LNCAP (cell line): ENCODE results near the gene PTPRK.

Source experiments
- TF ChIP-seq, protein P1 (sequence below): fragments of 450-650 bp; IDR thresholded peaks from 2 replicates; pipeline ENCODE4 v1.5.1; 2017; ENCODE audit warnings: mild to moderate bottlenecking

PTPRK gene

DNA sequence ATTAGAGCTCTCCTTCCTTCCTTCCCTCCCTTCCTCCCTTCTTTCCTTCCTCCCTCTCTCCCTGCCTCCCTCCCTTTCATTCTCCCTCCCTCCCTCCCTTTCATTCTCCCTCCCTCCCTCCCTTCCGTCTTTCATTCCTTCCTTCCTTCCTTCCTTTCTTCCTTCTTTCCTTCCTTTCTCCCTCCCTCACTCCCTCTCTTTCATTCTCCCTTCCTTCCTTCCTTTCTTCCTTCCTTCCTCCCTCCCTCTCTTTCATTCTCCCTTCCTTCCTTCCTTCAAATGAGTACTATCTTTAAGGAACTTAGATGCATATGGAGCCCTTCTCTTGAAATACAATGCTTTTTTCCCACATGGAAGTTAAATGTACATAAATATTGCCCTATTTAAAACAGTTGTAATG lies 20.9 kb upstream of the PTPRK start:
- TF ChIP-seq, protein P1, sequence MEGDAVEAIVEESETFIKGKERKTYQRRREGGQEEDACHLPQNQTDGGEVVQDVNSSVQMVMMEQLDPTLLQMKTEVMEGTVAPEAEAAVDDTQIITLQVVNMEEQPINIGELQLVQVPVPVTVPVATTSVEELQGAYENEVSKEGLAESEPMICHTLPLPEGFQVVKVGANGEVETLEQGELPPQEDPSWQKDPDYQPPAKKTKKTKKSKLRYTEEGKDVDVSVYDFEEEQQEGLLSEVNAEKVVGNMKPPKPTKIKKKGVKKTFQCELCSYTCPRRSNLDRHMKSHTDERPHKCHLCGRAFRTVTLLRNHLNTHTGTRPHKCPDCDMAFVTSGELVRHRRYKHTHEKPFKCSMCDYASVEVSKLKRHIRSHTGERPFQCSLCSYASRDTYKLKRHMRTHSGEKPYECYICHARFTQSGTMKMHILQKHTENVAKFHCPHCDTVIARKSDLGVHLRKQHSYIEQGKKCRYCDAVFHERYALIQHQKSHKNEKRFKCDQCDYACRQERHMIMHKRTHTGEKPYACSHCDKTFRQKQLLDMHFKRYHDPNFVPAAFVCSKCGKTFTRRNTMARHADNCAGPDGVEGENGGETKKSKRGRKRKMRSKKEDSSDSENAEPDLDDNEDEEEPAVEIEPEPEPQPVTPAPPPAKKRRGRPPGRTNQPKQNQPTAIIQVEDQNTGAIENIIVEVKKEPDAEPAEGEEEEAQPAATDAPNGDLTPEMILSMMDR: no peak

DNA sequence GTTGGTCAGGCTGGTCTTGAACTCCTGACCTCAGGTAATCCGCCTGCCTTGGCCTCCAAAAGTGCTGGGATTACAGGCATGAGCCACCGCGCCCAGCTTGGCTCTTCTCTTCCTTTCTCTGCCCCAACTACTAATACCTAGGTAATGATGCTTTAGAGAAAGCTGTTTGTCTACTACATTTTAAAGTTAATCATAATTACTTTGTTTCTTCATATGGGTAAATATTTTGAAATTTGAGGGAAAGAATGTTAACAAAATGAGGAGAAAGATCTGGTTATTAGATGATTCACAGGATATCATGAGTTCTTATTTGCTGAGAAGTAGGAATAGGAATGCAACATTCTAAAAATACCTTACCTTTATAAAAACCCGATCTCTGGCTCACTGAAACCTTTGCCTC lies 18.4 kb upstream of the PTPRK start:
- TF ChIP-seq, protein P1: no peak

DNA sequence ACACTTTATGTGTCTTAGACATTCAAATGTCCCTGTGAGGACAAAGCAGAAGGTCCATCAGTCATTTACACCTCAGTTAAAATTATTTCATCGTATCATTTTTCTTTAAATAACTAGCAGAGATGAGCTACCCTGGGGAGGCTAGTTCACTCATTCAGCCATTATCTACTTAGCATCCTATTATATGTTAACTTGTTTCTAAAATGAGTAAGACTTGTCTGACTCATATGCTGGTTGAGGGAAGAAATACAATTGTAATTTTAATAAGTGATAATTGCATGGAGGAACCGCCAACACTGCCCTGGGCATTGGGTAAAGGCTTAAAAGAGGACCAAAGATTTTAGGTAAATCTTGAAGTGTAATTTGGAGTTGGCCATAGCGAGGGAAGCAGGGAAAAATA lies 12.4 kb upstream of the PTPRK start:
- TF ChIP-seq, protein P1: no peak

DNA sequence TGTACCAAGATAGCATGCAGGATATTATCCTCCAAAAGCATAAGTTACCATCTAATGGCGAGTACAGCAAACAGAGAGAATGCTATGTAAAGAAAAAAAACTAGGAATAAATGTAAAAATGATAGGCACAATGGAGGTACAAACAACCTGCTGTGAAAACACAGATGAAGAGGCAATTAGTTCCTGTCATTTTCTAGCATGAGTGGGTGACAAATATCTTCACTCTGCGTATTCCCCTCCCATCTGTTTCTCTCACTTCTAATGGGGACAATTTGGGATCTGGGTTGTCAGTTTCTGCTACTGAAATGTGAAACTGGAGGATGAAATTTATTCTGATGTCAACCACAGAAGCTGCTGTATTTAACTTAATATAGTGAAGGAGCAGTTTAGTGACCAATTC lies 11.7 kb upstream of the PTPRK start:
- TF ChIP-seq, protein P1: no peak

DNA sequence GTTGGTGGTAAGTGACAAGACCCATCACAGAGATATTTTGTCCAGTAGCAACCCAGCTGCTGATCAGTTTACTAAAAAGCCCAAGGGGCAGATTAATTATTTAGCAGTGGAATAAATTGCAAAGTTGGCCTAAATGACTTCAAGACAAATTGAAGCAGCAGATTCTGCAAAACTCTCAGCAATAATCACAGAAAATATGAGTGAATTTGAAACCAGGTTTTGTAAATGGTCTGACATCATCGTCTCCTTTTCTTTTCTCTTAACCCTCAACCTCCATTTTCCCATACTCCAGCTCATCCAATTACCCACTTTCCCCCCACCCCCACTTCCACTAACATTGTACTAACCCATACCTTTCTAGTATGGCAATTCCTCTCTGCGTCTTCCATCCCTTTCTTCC lies 11.3 kb upstream of the PTPRK start:
- TF ChIP-seq, protein P1: no peak

DNA sequence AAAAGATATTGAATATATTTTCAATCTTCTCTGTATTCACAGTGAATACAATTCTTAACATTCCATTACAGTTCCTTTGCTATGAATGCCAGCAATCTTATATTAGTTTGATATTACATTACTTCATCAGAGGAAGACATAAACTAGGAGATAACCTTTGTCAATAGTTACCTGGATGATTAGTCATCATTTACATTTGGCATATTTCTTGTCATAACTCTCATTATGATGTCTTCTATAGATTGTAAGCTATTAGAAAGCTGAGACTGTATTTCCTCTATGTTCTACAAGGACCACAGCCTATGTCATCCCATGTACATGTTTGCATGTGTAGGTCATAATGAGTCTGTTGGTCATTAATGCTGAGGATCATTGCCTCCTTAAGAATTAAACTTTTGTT lies 7.8 kb upstream of the PTPRK start:
- TF ChIP-seq, protein P1: no peak

DNA sequence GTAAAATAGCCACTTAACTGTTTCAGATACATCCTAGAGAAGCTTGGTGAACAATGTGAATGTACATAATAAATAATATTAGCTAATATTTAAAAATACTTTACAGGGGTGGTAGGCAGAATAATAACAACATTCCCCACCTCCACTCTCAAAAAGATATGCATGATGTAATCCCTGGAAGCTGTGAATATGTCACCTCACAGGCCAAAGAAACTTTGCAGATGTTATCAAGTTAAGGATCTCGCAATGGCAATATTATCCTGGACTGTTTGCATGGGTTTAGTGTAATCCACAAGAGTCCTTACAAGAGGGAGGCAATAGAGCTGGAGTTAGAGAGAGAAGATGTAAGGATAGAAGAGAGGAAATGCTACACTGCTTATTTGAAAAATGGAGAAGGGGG lies 7.0 kb upstream of the PTPRK start:
- TF ChIP-seq, protein P1: no peak

DNA sequence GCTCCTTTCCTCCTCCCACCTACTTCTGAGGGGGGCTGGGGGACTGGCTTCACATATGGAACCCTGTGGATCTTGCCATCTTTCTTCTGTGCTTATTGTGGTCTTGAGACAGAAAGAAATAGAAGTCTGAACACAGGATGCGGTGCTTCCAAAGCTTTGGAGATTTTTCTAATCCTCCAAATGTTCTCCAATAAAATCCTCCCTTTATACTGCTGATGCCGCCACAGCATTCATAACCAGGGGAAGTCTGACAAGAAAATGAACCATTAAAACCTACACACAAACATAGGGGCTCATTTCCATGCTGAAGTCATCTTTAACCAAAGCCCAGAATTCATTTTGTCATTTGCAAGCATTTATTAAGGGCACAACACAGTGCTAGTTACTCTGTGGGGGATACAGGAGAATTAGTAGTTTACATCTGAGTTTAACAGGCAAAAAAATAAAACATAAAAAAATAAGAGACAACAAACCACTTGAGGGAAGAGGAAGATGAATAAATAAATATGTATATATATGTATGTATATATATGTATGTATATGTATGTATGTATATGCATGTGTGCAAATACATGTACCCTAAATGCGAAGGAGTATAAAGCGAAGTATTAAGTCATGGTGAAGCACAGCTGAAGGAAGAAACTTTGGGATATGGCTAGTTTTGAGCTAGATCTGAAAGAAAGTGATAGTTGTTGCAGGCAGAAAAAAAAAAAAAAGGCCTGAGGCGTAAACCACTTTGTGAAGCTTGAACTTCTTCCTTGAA lies 5.9 kb upstream of the PTPRK start:
- TF ChIP-seq, protein P1: no peak
